Keratinocyte (primary cell): Measurements from ENCODE around the gene TPCN2. TPM values are rescaled to one million over a fixed set of nuclear protein-coding genes. Genes with fewer than 3 reads are reported as not detected.

ENCODE experiments used
- DNase-seq: peaks from one replicate; pipeline ENCODE4 v3.0.0-alpha.2; 2011; ENCODE audit warnings: low read depth, missing footprints, low spot score
- FAIRE-seq: peaks from 2 replicates; lab custom pipeline; 2011; peaks lifted over from hg19 to GRCh38; lab: Jason Lieb, UNC
- H2AFZ ChIP-seq: 2 replicates; pipeline ENCODE4 v1.6.0; 2012; ENCODE audit warnings: low read length, control low read depth, inconsistent platforms; ENCODE audit not compliant: control insufficient read depth
- H3K27ac ChIP-seq: 2 replicates; pipeline ENCODE4 v1.5.1; 2011; ENCODE audit warnings: low read length; ENCODE audit not compliant: control insufficient read depth, insufficient read depth
- H3K27me3 ChIP-seq: 3 replicates; pipeline ENCODE4 v1.6.0; 2011; ENCODE audit warnings: low read length; ENCODE audit not compliant: control insufficient read depth, insufficient read depth; ENCODE audit errors: extremely low read depth
- H3K36me3 ChIP-seq, 2 experiments: 2 replicates in 1 of 2; 3 replicates in 1 of 2; pipeline ENCODE4 v1.5.1; 2011; ENCODE audit warnings: low read length in 2 of 2, mild to moderate bottlenecking in 1 of 2; ENCODE audit not compliant: control insufficient read depth in 2 of 2, insufficient read depth in 2 of 2; ENCODE audit errors: extremely low read depth in 1 of 2
- H3K4me1 ChIP-seq: 3 replicates; pipeline ENCODE4 v1.5.1; 2011; ENCODE audit warnings: low read length; ENCODE audit not compliant: control insufficient read depth, insufficient read depth; ENCODE audit errors: extremely low read depth
- H3K4me2 ChIP-seq: 3 replicates; pipeline ENCODE4 v1.6.0; 2011; ENCODE audit warnings: low read depth, low read length; ENCODE audit not compliant: control insufficient read depth, insufficient read depth; ENCODE audit errors: extremely low read depth
- H3K4me3 ChIP-seq, 3 experiments: fragments of 200-600 bp in 1 of 3; sonication (generic) in 1 of 3; 2 replicates in 2 of 3; 3 replicates in 1 of 3; pipeline ENCODE4 v1.5.1; 2011 to 2016; ENCODE audit warnings: low read length in 3 of 3, mild to moderate bottlenecking in 3 of 3, control low read depth in 2 of 3, inconsistent platforms in 1 of 3, low read depth in 1 of 3, mixed read lengths in 1 of 3, mixed run types in 1 of 3, moderate library complexity in 1 of 3; ENCODE audit not compliant: control insufficient read depth in 2 of 3, insufficient read depth in 2 of 3; ENCODE audit errors: extremely low read depth in 1 of 3
- H3K79me2 ChIP-seq: 2 replicates; pipeline ENCODE4 v1.6.0; 2012; ENCODE audit warnings: low read length; ENCODE audit not compliant: control insufficient read depth, insufficient read depth
- H3K9ac ChIP-seq: 3 replicates; pipeline ENCODE4 v1.6.0; 2011; ENCODE audit warnings: low read length; ENCODE audit not compliant: control insufficient read depth, insufficient read depth; ENCODE audit errors: extremely low read depth
- H3K9me1 ChIP-seq: 3 replicates; pipeline ENCODE4 v1.6.0; 2011; ENCODE audit warnings: low read length; ENCODE audit not compliant: control insufficient read depth, insufficient read depth; ENCODE audit errors: extremely low read depth
- H3K9me3 ChIP-seq: 2 replicates; pipeline ENCODE4 v1.5.1; 2012; ENCODE audit warnings: low read depth, low read length; ENCODE audit not compliant: control insufficient read depth
- H4K20me1 ChIP-seq: 3 replicates; pipeline ENCODE4 v1.6.0; 2011; ENCODE audit warnings: low read length; ENCODE audit not compliant: control insufficient read depth, insufficient read depth; ENCODE audit errors: extremely low read depth
- CTCF ChIP-seq, 3 experiments: IDR thresholded peaks in 1 of 3; conservative IDR thresholded peaks in 1 of 3; optimal IDR thresholded peaks in 1 of 3; 2 replicates in 2 of 3; 3 replicates in 1 of 3; pipeline versions ENCODE3 to v1.5.1; 2011; ENCODE audit warnings: low read length in 3 of 3, mild to moderate bottlenecking in 3 of 3, moderate library complexity in 2 of 3, control low read depth in 1 of 3, inconsistent platforms in 1 of 3; ENCODE audit not compliant: insufficient read depth in 2 of 3; ENCODE audit errors: extremely low read depth in 1 of 3
- EZH2 ChIP-seq: IDR thresholded peaks from one replicate; pipeline ENCODE4 v1.6.1; 2012; ENCODE audit warnings: inconsistent platforms, mild to moderate bottlenecking, low read length, moderate library complexity
- dilution Hi-C: fragments of 300-500 bp; cut with MboI; formaldehyde crosslinking; loops from one replicate; pipeline ENCODE4 v1.7.0; 2020; ENCODE audit warnings: low sequenced_read_pairs; ENCODE audit not compliant: extremely low pct_ligation_motif_present
- polyA plus RNA-seq, 5 experiments: library from polyadenylated mRNA; depleted of rRNA in 3 of 5; stranded (reverse) in 3 of 5; stranded (forward) in 1 of 5; unstranded in 1 of 5; fragments of >200 nt; gene quantifications; 1 replicate in 1 of 5; 2 replicates in 3 of 5; 3 replicates in 1 of 5; pipeline versions ENCODE4 v1.2.1 to v1.2.3, GENCODE V29; 2011 to 2012; ENCODE audit warnings: missing spikeins in 2 of 5, low read depth in 1 of 5, low replicate concordance in 1 of 5

TPCN2 gene
- polyA plus RNA-seq, 1 donor (not counting 4 experiments of a cell fraction or from before 2014, with no cell fraction given) = 7.7 TPM

- Histone ChIP-seq H3K4me2 (no peak overlapping the region), H3K27me3 (peaks cover 14% of the 10 kb centered on the region), H3K36me3 (no peaks in the 10 kb centered on the region), H2AFZ (no peak overlapping the region), H3K9ac (no peak overlapping the region), H3K9me1 (no peaks in the 10 kb centered on the region), H3K79me2 (no peaks in the 10 kb centered on the region), H3K9me3 (no peaks in the 10 kb centered on the region), H3K4me3 (no peak overlapping the region), H3K27ac (no peak overlapping the region), H3K4me1 (no peaks in the 10 kb centered on the region), H4K20me1 (no peaks in the 10 kb centered on the region)
- no peak for FAIRE-seq
- TF ChIP-seq EZH2 (no peak), CTCF (optimal IDR thresholded peaks at IDR 0.05 in 1 of 3, IDR thresholded peaks at IDR 0.05 in 1 of 3, conservative IDR thresholded peaks at IDR 0.05 in 1 of 3; ENCODE audit: extremely low read depth in 1 of 3, insufficient read depth in 2 of 3, low read length in 3 of 3) (peak in 1 of 3 experiments; percentile 65)
- dilution Hi-C loops = loop anchor here (25.0 kb wide), 1 partner anchor 134 kb away; no protein-coding TSS in a partner anchor
- no peak for DNase-seq
Measured at GRCh38 chr11:69102732-69103615, 54.2 kb downstream of the TPCN2 start.

GRCh38 chr11:69104212-69104855 is 55.6 kb downstream of the TPCN2 start:
- Histone ChIP-seq H2AFZ (no peak overlapping the region), H3K36me3 (no peaks in the 10 kb centered on the region), H3K9ac (no peak overlapping the region), H3K9me1 (no peaks in the 10 kb centered on the region), H4K20me1 (no peaks in the 10 kb centered on the region), H3K27me3 (peaks cover 17% of the 10 kb centered on the region), H3K27ac (no peak overlapping the region), H3K4me3 (no peak overlapping the region), H3K4me2 (no peak overlapping the region), H3K79me2 (no peaks in the 10 kb centered on the region), H3K4me1 (no peaks in the 10 kb centered on the region), H3K9me3 (no peaks in the 10 kb centered on the region)
- no peak for DNase-seq
- no peak for FAIRE-seq
- dilution Hi-C loops = loop anchor here (25.0 kb wide), 1 partner anchor 133 kb away; no protein-coding TSS in a partner anchor
- no peak for TF ChIP-seq CTCF (optimal IDR thresholded peaks at IDR 0.05 in 1 of 3, IDR thresholded peaks at IDR 0.05 in 1 of 3, conservative IDR thresholded peaks at IDR 0.05 in 1 of 3; ENCODE audit: extremely low read depth in 1 of 3, insufficient read depth in 2 of 3, low read length in 3 of 3)
- TF ChIP-seq EZH2 = no peak
